Mesenchymal stem cell (in vitro differentiated cells and primary cell): ENCODE results near the gene CD52.

Experiments used
- DNase-seq: peaks from one replicate; pipeline ENCODE4 v3.0.0-alpha.2; 2013
- H2AFZ ChIP-seq: one replicate; pipeline ENCODE4 v1.6.1; 2013; ENCODE audit warnings: low read depth, mild to moderate bottlenecking, control low read depth, inconsistent platforms, low read length, moderate library complexity
- H2AK5ac ChIP-seq: 2 replicates; pipeline ENCODE4 v1.6.1; 2013; ENCODE audit warnings: low read length, moderate library complexity, mild to moderate bottlenecking, inconsistent platforms; ENCODE audit not compliant: severe bottlenecking
- H2BK120ac ChIP-seq: one replicate; pipeline ENCODE4 v1.6.1; 2013; ENCODE audit warnings: low read depth, mild to moderate bottlenecking, inconsistent platforms, low read length, moderate library complexity
- H2BK12ac ChIP-seq, 2 experiments: one replicate each; pipeline ENCODE4 v1.6.1; 2013; ENCODE audit warnings: inconsistent platforms in 2 of 2, low read length in 2 of 2, mild to moderate bottlenecking in 2 of 2, moderate library complexity in 2 of 2, control low read depth in 1 of 2
- H2BK15ac ChIP-seq: one replicate; pipeline ENCODE4 v1.6.1; 2013; ENCODE audit warnings: mild to moderate bottlenecking, low read depth, inconsistent platforms; ENCODE audit not compliant: poor library complexity, severe bottlenecking
- H2BK5ac ChIP-seq: 2 replicates; pipeline ENCODE4 v1.6.1; 2013; ENCODE audit warnings: low read depth, mild to moderate bottlenecking, low read length, control low read depth, inconsistent platforms; ENCODE audit not compliant: poor library complexity, severe bottlenecking
- H3K14ac ChIP-seq, 2 experiments: one replicate each; pipeline ENCODE4 v1.6.1; 2013; ENCODE audit warnings: inconsistent platforms in 2 of 2, low read length in 2 of 2, control low read depth in 1 of 2, mild to moderate bottlenecking in 1 of 2, moderate library complexity in 1 of 2
- H3K18ac ChIP-seq, 2 experiments: one replicate each; pipeline ENCODE4 v1.6.1; 2013; ENCODE audit warnings: inconsistent platforms in 2 of 2, low read length in 2 of 2, control low read depth in 1 of 2, low read depth in 1 of 2, mild to moderate bottlenecking in 1 of 2
- H3K23ac ChIP-seq, 2 experiments: one replicate each; pipeline ENCODE4 v1.6.1; 2013; ENCODE audit warnings: inconsistent platforms in 2 of 2, low read length in 2 of 2, mild to moderate bottlenecking in 2 of 2, moderate library complexity in 2 of 2, control low read depth in 1 of 2
- H3K27ac ChIP-seq: 2 replicates; pipeline ENCODE4 v1.5.1; 2013; ENCODE audit warnings: mild to moderate bottlenecking, moderate library complexity, low read length, control low read depth, inconsistent platforms; ENCODE audit not compliant: poor library complexity, severe bottlenecking
- H3K27me3 ChIP-seq, 2 experiments: 2 replicates each; pipeline versions ENCODE4 v1.6.1 to v1.7.0; 2013; ENCODE audit warnings: low read length in 2 of 2, mild to moderate bottlenecking in 2 of 2, moderate library complexity in 2 of 2, control low read depth in 1 of 2, inconsistent platforms in 1 of 2; ENCODE audit not compliant: control insufficient read depth in 1 of 2, insufficient read depth in 1 of 2
- H3K36me3 ChIP-seq, 2 experiments: 2 replicates each; pipeline versions ENCODE4 v1.6.1 to v1.7.0; 2013; ENCODE audit warnings: low read length in 2 of 2, control low read depth in 1 of 2, inconsistent platforms in 1 of 2, low read depth in 1 of 2, mild to moderate bottlenecking in 1 of 2; ENCODE audit not compliant: insufficient read depth in 2 of 2, control insufficient read depth in 1 of 2
- H3K4ac ChIP-seq, 2 experiments: one replicate each; pipeline ENCODE4 v1.6.1; 2013; ENCODE audit warnings: inconsistent platforms in 2 of 2, low read length in 2 of 2, mild to moderate bottlenecking in 2 of 2, moderate library complexity in 2 of 2, control low read depth in 1 of 2, low read depth in 1 of 2
- H3K4me1 ChIP-seq: 2 replicates; pipeline ENCODE4 v1.6.1; 2013; ENCODE audit warnings: low read depth, low read length, control low read depth; ENCODE audit not compliant: control insufficient read depth, insufficient read depth
- H3K4me2 ChIP-seq: 2 replicates; pipeline ENCODE4 v1.6.1; 2013; ENCODE audit warnings: low read length, mild to moderate bottlenecking, inconsistent platforms; ENCODE audit not compliant: poor library complexity, severe bottlenecking
- H3K4me3 ChIP-seq, 2 experiments: 2 replicates each; pipeline versions ENCODE4 v1.5.1 to v1.7.0; 2013; ENCODE audit warnings: low read length in 2 of 2, mild to moderate bottlenecking in 2 of 2, control low read depth in 1 of 2, low read depth in 1 of 2; ENCODE audit not compliant: insufficient read depth in 1 of 2
- H3K79me1 ChIP-seq: replicated peaks from 2 replicates; pipeline ENCODE4 v1.6.1; 2013; ENCODE audit warnings: mild to moderate bottlenecking, control low read depth, low read length, inconsistent platforms; ENCODE audit not compliant: poor library complexity, severe bottlenecking
- H3K9ac ChIP-seq: 2 replicates; pipeline ENCODE4 v1.7.0; 2013; ENCODE audit warnings: mild to moderate bottlenecking, low read length, moderate library complexity
- H3K9me3 ChIP-seq: 2 replicates; pipeline ENCODE4 v1.7.0; 2013; ENCODE audit warnings: mild to moderate bottlenecking, low read length; ENCODE audit not compliant: control insufficient read depth
- H4K8ac ChIP-seq: one replicate; pipeline ENCODE4 v1.6.1; 2013; ENCODE audit warnings: inconsistent platforms, mild to moderate bottlenecking, low read length, moderate library complexity
- H4K91ac ChIP-seq: one replicate; pipeline ENCODE4 v1.6.1; 2013; ENCODE audit warnings: mild to moderate bottlenecking, low read length, inconsistent platforms
- WGBS: methylation state at CpG from one replicate; pipeline ENCODE4 v1.1.7; 2013; ENCODE audit warnings: mixed read lengths; 5-methylcytosine and 5-hydroxymethylcytosine counted together

CD52 gene

GRCh38 chr1:26323382-26323781, 5.6 kb downstream of the CD52 start:
- H3K27ac ChIP-seq: no peak overlapping the region
- 94% methylated on average over 1 of the region's 2 CpGs for WGBS
- no peak overlapping the region for H4K91ac ChIP-seq

GRCh38 chr1:26324550-26324949, 6.8 kb downstream of the CD52 start:
- Histone ChIP-seq H3K14ac (no peak overlapping the region), H2AK5ac (no peak overlapping the region), H4K91ac (no peak overlapping the region), H3K23ac (no peak overlapping the region), H3K9ac (no peak overlapping the region), H3K18ac (no peak overlapping the region), H2BK120ac (no peak overlapping the region), H3K4me1 (peaks cover 8% of the 10 kb centered on the region), H3K4me2 (no peak overlapping the region), H3K9me3 (no peaks in the 10 kb centered on the region), H2BK15ac (no peak overlapping the region), H3K4me3 (no peak overlapping the region), H4K8ac (no peak overlapping the region), H3K4ac (no peak overlapping the region), H2BK5ac (no peak overlapping the region), H3K27me3 (peaks cover 6 to 13% of the 10 kb centered on the region in 2 experiments), H2AFZ (no peak overlapping the region), H3K36me3 (no peaks in the 10 kb centered on the region), H2BK12ac (no peak overlapping the region), H3K79me1 (no peaks in the 10 kb centered on the region), H3K27ac (no peak overlapping the region)
- no peak for DNase-seq
- 76% methylated on average over 2 of the region's 3 CpGs for WGBS

More at GRCh38 chr1:26323382-26323781, 5.6 kb downstream of the CD52 start:
- DNase-seq: no peak
- H2BK120ac ChIP-seq: no peak overlapping the region
- no peak overlapping the region for H3K4ac ChIP-seq
- H4K8ac ChIP-seq: no peak overlapping the region
- H3K18ac ChIP-seq: no peak overlapping the region
- H3K9me3 ChIP-seq: no peaks in the 10 kb centered on the region
- H2BK5ac ChIP-seq: no peak overlapping the region
- no peak overlapping the region for H3K4me2 ChIP-seq
- H3K4me3 ChIP-seq: no peak overlapping the region
- H2BK15ac ChIP-seq: no peak overlapping the region
- H3K36me3 ChIP-seq: no peaks in the 10 kb centered on the region
- peaks cover 5 to 13% of the 10 kb centered on the region in 2 experiments for H3K27me3 ChIP-seq
- no peak overlapping the region for H3K14ac ChIP-seq
- peaks cover 8% of the 10 kb centered on the region for H3K4me1 ChIP-seq
- no peak overlapping the region for H2BK12ac ChIP-seq
- H2AFZ ChIP-seq: no peak overlapping the region
- no peak overlapping the region for H2AK5ac ChIP-seq
- no peak overlapping the region for H3K9ac ChIP-seq
- H3K79me1 ChIP-seq: no peaks in the 10 kb centered on the region
- no peak overlapping the region for H3K23ac ChIP-seq

GRCh38 chr1:26327956-26328362, 10.2 kb downstream of the CD52 start:
- no peak overlapping the region for H4K8ac ChIP-seq
- 74% methylated on average over 8 of the region's 8 CpGs for WGBS

GRCh38 chr1:26328597-26328996, 10.8 kb downstream of the CD52 start:
- no peak overlapping the region for H3K9ac ChIP-seq
- H3K36me3 ChIP-seq: no peaks in the 10 kb centered on the region
- DNase-seq: no peak
- no peak overlapping the region for H2BK120ac ChIP-seq
- no peak overlapping the region for H3K23ac ChIP-seq
- no peak overlapping the region for H3K4me3 ChIP-seq
- no peak overlapping the region for H3K14ac ChIP-seq
- H2BK15ac ChIP-seq: no peak overlapping the region
- H2AK5ac ChIP-seq: no peak overlapping the region
- H4K8ac ChIP-seq: no peak overlapping the region
- no peak overlapping the region for H4K91ac ChIP-seq
- H3K18ac ChIP-seq: no peak overlapping the region
- H3K4me1 ChIP-seq: peaks cover 4% of the 10 kb centered on the region
- H3K4me2 ChIP-seq: no peak overlapping the region
- no peaks in the 10 kb centered on the region for H3K79me1 ChIP-seq
- no peak overlapping the region for H3K27ac ChIP-seq
- no peak overlapping the region for H2AFZ ChIP-seq
- no peaks in the 10 kb centered on the region for H3K9me3 ChIP-seq
- peaks cover 6 to 15% of the 10 kb centered on the region in 2 experiments for H3K27me3 ChIP-seq
- no peak overlapping the region for H2BK5ac ChIP-seq
- H2BK12ac ChIP-seq: no peak overlapping the region
- no peak overlapping the region for H3K4ac ChIP-seq
- 93% methylated on average over 8 of the region's 8 CpGs for WGBS

More at GRCh38 chr1:26327956-26328362, 10.2 kb downstream of the CD52 start:
- Histone ChIP-seq H3K27me3 (peaks cover 6 to 15% of the 10 kb centered on the region in 2 experiments), H4K91ac (no peak overlapping the region), H2BK12ac (peak overlapping the region in 1 of 2 experiments; percentile 6), H3K9ac (no peak overlapping the region), H3K27ac (no peak overlapping the region), H3K14ac (no peak overlapping the region), H3K79me1 (no peaks in the 10 kb centered on the region), H3K4me2 (no peak overlapping the region), H2BK15ac (no peak overlapping the region), H3K18ac (no peak overlapping the region), H3K4me3 (no peak overlapping the region), H2BK120ac (no peak overlapping the region), H2AFZ (no peak overlapping the region), H3K36me3 (no peaks in the 10 kb centered on the region), H2AK5ac (no peak overlapping the region), H3K23ac (no peak overlapping the region), H3K9me3 (no peaks in the 10 kb centered on the region), H2BK5ac (no peak overlapping the region), H3K4ac (no peak overlapping the region), H3K4me1 (peaks cover 4% of the 10 kb centered on the region)
- no peak for DNase-seq
